ENCODE results near the gene NAV2.
A peak's percentile ranks its signal among the peaks of the same experiment; 100 is the strongest.

NAV2 gene

DNA sequence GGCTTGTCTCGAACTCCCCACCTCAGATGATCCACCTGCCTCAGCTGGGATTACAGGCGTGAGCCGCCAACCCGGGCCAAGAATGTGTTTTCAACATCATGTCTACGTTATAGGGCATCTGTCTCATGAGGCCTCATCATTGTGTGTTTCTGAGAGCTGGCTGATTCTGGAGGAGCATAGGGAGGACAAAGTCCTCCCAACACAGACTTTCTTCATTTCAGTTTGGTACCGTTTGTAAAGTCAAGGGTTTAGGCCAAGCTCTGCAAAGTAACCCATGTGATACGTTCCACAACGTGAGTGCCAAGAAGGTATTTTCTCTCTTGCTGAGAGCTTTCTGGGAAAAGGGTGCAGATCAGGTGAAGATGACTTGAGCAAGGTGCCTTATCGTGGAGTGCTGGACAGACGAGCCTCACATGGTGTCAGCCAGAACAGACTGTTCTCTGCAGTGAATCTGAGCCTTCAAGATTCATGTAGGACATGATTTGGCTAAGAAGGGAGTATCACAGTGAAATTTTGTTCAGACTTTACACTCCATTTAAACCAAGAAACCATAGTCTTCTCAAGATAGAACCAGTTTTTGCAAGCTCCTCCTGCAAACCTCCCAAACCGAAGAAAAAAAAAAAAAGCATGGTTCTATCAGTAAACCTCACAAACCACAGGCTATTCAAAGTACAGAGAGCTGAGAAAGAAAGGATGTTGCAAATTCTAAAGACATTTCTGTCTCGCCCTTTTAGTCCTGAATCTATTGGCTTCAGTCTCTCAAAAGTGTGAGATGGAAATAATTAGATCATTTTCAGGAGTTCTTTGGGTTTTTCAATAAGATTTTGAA lies 376.0 kb downstream of the NAV2 start:
- no peak overlapping the region for H3K9ac ChIP-seq (ENCODE audit: low read length)
- peak overlapping the region; percentile 38; the same call in 1 of the 2 replicates for H3K27ac ChIP-seq (ENCODE audit: low read length)
- H3F3A ChIP-seq (ENCODE audit: insufficient read depth, low read length): peaks cover 4% of the 10 kb centered on the region; the same call in 1 of the 2 replicates
- no peaks in the 10 kb centered on the region for H3K36me3 ChIP-seq (replicated peaks; ENCODE audit: insufficient read depth, low read length)
- no peak overlapping the region for H3K4me3 ChIP-seq (ENCODE audit: low read length)
- no peaks in the 10 kb centered on the region for H3K9me3 ChIP-seq (replicated peaks; ENCODE audit: insufficient read depth, low read length)
- H2AFZ ChIP-seq (ENCODE audit: low read length): no peak overlapping the region
- DNase-seq: peak; percentile 65
- no peaks in the 10 kb centered on the region for H4K20me1 ChIP-seq (ENCODE audit: insufficient read depth, low read length)
- TF ChIP-seq EZH2 (optimal IDR thresholded peaks at IDR 0.05; ENCODE audit: low read depth, low read length): no peak
- no peak for TF ChIP-seq EZH2phosphoT487 (IDR thresholded peaks at IDR 0.05; ENCODE audit: low read length)
- no peaks in the 10 kb centered on the region for H3K9me2 ChIP-seq (replicated peaks; ENCODE audit: insufficient read depth, low read length)
- H3K4me1 ChIP-seq (ENCODE audit: low read length): peaks cover 16% of the 10 kb centered on the region
- H3K79me2 ChIP-seq (ENCODE audit: low read length): no peaks in the 10 kb centered on the region
- no peaks in the 10 kb centered on the region for H3K27me3 ChIP-seq (replicated peaks; ENCODE audit: insufficient read depth, low read length)
- peak overlapping the region; percentile 40 for H3K4me2 ChIP-seq (ENCODE audit: low read depth, low read length)

GRCh38 chr11:20089367-20089766 lies 376.7 kb downstream of the NAV2 start:
- peak overlapping the region; percentile 38; the same call in 1 of the 2 replicates for H3K27ac ChIP-seq (ENCODE audit: low read length)
- no peak for TF ChIP-seq EZH2phosphoT487 (IDR thresholded peaks at IDR 0.05; ENCODE audit: low read length)
- no peak for TF ChIP-seq EZH2 (optimal IDR thresholded peaks at IDR 0.05; ENCODE audit: low read depth, low read length)
- TF ChIP-seq, protein P1, sequence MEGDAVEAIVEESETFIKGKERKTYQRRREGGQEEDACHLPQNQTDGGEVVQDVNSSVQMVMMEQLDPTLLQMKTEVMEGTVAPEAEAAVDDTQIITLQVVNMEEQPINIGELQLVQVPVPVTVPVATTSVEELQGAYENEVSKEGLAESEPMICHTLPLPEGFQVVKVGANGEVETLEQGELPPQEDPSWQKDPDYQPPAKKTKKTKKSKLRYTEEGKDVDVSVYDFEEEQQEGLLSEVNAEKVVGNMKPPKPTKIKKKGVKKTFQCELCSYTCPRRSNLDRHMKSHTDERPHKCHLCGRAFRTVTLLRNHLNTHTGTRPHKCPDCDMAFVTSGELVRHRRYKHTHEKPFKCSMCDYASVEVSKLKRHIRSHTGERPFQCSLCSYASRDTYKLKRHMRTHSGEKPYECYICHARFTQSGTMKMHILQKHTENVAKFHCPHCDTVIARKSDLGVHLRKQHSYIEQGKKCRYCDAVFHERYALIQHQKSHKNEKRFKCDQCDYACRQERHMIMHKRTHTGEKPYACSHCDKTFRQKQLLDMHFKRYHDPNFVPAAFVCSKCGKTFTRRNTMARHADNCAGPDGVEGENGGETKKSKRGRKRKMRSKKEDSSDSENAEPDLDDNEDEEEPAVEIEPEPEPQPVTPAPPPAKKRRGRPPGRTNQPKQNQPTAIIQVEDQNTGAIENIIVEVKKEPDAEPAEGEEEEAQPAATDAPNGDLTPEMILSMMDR (IDR thresholded peaks at IDR 0.05; ENCODE audit: low read length): no peak
- no peak overlapping the region for H3K9ac ChIP-seq (ENCODE audit: low read length)
- H3K9me2 ChIP-seq (replicated peaks; ENCODE audit: insufficient read depth, low read length): no peaks in the 10 kb centered on the region
- H3K4me3 ChIP-seq (ENCODE audit: low read length): no peak overlapping the region
- H3K79me2 ChIP-seq (ENCODE audit: low read length): no peaks in the 10 kb centered on the region
- no peaks in the 10 kb centered on the region for H3K27me3 ChIP-seq (replicated peaks; ENCODE audit: insufficient read depth, low read length)
- peak overlapping the region; percentile 40 for H3K4me2 ChIP-seq (ENCODE audit: low read depth, low read length)
- no peaks in the 10 kb centered on the region for H3K36me3 ChIP-seq (replicated peaks; ENCODE audit: insufficient read depth, low read length)
- DNase-seq: no peak
- no peaks in the 10 kb centered on the region for H4K20me1 ChIP-seq (ENCODE audit: insufficient read depth, low read length)
- H2AFZ ChIP-seq (ENCODE audit: low read length): no peak overlapping the region
- H3F3A ChIP-seq (ENCODE audit: insufficient read depth, low read length): peaks cover 4% of the 10 kb centered on the region; the same call in 1 of the 2 replicates
- no peaks in the 10 kb centered on the region for H3K9me3 ChIP-seq (replicated peaks; ENCODE audit: insufficient read depth, low read length)
- H3K4me1 ChIP-seq (ENCODE audit: low read length): peaks cover 14% of the 10 kb centered on the region

DNA sequence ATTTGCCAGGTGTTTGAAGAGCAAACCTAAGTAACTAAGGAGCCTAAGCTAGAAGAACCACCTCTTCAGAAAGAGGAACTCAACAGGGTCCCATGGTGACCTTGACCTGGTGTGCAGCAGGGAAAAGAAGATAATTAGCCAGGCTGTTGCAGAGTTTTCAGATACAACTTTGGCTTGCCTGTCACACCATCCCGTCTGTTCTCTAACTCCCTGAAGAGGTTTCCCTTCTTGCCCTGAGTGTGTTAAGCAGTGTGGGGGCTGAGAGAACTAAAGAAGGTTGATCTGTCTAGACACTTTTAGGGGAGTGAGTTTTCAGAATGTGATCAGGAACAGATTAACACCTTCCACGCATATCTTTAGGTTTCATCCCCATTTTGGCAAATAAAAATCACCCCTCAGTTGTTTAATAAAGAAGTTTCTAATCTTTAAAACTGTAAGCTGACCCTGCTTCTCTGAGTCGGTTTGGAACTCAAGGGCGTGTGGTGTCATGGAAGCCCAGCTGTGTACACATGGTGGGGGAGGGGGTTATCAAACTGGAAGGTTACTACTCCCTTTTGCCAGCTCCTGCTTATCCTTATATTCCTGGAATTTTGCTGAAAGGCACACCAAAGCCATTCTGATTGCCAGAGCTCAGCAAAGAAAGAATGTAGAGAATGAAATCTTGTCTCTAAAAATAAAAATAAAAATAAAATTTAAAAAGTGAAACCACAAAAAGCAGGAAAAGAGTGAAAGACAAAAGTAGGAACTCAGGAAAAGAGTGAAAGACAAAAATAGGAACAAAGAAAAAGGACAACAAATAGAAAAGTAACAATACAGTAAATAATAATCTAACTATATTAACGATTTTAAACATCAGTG lies 377.4 kb downstream of the NAV2 start:
- Histone ChIP-seq H3K27ac (ENCODE audit: low read length) (peak overlapping the region; percentile 38; the same call in 1 of the 2 replicates), H2AFZ (ENCODE audit: low read length) (no peak overlapping the region), H3F3A (ENCODE audit: insufficient read depth, low read length) (peaks cover 4% of the 10 kb centered on the region; the same call in 1 of the 2 replicates), H3K9ac (ENCODE audit: low read length) (no peak overlapping the region), H3K4me1 (ENCODE audit: low read length) (peaks cover 14% of the 10 kb centered on the region), H3K9me2 (replicated peaks; ENCODE audit: insufficient read depth, low read length) (no peaks in the 10 kb centered on the region), H3K27me3 (replicated peaks; ENCODE audit: insufficient read depth, low read length) (no peaks in the 10 kb centered on the region), H3K9me3 (replicated peaks; ENCODE audit: insufficient read depth, low read length) (no peaks in the 10 kb centered on the region), H3K36me3 (replicated peaks; ENCODE audit: insufficient read depth, low read length) (no peaks in the 10 kb centered on the region), H3K4me2 (ENCODE audit: low read depth, low read length) (peak overlapping the region; percentile 40; the same call in 1 of the 2 replicates), H3K4me3 (ENCODE audit: low read length) (no peak overlapping the region), H3K79me2 (ENCODE audit: low read length) (no peaks in the 10 kb centered on the region), H4K20me1 (ENCODE audit: insufficient read depth, low read length) (no peaks in the 10 kb centered on the region)
- TF ChIP-seq EZH2 (optimal IDR thresholded peaks at IDR 0.05; ENCODE audit: low read depth, low read length): no peak
- TF ChIP-seq EZH2phosphoT487 (IDR thresholded peaks at IDR 0.05; ENCODE audit: low read length): no peak
- no peak for DNase-seq
